ENCODE measurements around the gene NAV3.

The NAV3 gene

DNA sequence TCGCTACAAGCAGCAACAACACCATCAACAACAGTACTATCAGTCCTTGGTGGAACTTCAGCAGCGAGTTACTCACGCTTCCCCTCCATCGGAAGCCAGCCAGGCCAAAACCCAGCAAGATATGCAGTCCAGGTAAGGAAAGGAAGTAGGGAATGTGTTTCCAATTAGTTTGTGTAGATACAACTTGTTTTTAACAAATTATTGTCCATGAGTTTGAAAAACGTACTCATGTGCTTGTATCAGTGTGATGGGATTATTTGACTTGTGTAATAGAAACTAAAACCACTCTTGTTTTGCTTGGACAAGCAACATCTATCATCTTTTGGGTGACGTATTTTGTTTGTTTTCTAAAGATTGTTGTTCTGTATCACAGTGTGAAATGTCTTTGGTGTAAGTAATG, 137.9 kb downstream of the NAV3 start:
- no peak overlapping the region for H3K4me2 ChIP-seq (ENCODE audit: low read depth, low read length)
- H2AFZ ChIP-seq (ENCODE audit: low read length): no peak overlapping the region
- no peak overlapping the region for H3K4me3 ChIP-seq (ENCODE audit: low read length)
- no peaks in the 10 kb centered on the region for H3K9me3 ChIP-seq (replicated peaks; ENCODE audit: insufficient read depth, low read length)
- no peaks in the 10 kb centered on the region for H3K9me2 ChIP-seq (replicated peaks; ENCODE audit: insufficient read depth, low read length)
- no peaks in the 10 kb centered on the region for H3K36me3 ChIP-seq (replicated peaks; ENCODE audit: insufficient read depth, low read length)
- no peak for DNase-seq
- no peak for TF ChIP-seq EZH2phosphoT487 (IDR thresholded peaks at IDR 0.05; ENCODE audit: low read length)
- TF ChIP-seq EZH2 (optimal IDR thresholded peaks at IDR 0.05; ENCODE audit: low read depth, low read length): no peak
- TF ChIP-seq, protein P1, sequence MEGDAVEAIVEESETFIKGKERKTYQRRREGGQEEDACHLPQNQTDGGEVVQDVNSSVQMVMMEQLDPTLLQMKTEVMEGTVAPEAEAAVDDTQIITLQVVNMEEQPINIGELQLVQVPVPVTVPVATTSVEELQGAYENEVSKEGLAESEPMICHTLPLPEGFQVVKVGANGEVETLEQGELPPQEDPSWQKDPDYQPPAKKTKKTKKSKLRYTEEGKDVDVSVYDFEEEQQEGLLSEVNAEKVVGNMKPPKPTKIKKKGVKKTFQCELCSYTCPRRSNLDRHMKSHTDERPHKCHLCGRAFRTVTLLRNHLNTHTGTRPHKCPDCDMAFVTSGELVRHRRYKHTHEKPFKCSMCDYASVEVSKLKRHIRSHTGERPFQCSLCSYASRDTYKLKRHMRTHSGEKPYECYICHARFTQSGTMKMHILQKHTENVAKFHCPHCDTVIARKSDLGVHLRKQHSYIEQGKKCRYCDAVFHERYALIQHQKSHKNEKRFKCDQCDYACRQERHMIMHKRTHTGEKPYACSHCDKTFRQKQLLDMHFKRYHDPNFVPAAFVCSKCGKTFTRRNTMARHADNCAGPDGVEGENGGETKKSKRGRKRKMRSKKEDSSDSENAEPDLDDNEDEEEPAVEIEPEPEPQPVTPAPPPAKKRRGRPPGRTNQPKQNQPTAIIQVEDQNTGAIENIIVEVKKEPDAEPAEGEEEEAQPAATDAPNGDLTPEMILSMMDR (IDR thresholded peaks at IDR 0.05; ENCODE audit: low read length): no peak
- H3K9ac ChIP-seq (ENCODE audit: low read length): no peak overlapping the region
- no peaks in the 10 kb centered on the region for H3K27me3 ChIP-seq (replicated peaks; ENCODE audit: insufficient read depth, low read length)
- H3K4me1 ChIP-seq (ENCODE audit: low read length): no peaks in the 10 kb centered on the region
- H3F3A ChIP-seq (ENCODE audit: insufficient read depth, low read length): no peaks in the 10 kb centered on the region
- H4K20me1 ChIP-seq (ENCODE audit: insufficient read depth, low read length): no peaks in the 10 kb centered on the region
- no peak overlapping the region for H3K27ac ChIP-seq (ENCODE audit: low read length)
- H3K79me2 ChIP-seq (ENCODE audit: low read length): no peaks in the 10 kb centered on the region

DNA sequence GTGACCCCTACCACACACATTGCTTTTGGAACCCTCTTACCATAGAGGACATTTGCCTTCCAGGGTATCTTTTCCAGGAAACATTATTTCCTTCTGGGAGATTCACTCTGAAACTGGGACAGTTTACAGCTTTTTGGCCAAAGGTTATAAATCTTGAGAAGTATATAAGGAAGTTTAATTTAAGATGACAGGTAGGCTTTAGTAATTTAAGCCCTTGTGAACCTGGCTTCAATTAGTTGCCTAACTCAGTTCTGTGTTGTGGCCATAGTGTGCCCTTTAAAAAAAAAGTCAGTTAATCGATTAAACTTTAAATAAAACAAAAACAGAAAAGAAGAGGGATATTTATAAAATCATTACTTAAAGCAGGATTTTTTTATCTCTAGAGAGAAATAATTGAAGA, 142.9 kb downstream of the NAV3 start:
- no peaks in the 10 kb centered on the region for H4K20me1 ChIP-seq (ENCODE audit: insufficient read depth, low read length)

DNA sequence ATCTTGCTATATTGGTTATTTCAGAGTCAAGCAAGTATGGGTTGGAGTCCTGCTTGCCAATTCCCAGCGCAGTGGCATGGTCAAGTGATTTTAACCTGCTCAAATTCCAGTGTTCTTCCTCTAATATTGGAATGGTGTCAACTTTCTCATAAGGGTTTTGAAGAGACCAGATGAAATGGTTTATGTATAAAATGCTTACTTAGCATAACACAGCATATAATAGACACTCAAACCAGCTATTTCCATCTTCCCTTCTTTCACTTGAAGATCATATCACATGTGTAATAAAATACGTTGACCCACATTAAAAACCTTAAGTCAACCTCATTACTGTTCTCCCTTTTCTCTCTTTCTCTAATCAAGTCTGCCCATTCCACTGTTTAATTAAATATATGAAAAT, 144.0 kb downstream of the NAV3 start:
- Histone ChIP-seq H3K79me2 (ENCODE audit: low read length) (no peaks in the 10 kb centered on the region), H4K20me1 (ENCODE audit: insufficient read depth, low read length) (no peaks in the 10 kb centered on the region)

More for the DNA sequence above, 142.9 kb downstream of the NAV3 start:
- Histone ChIP-seq H3F3A (ENCODE audit: insufficient read depth, low read length) (no peaks in the 10 kb centered on the region), H3K9ac (ENCODE audit: low read length) (no peak overlapping the region), H3K4me3 (ENCODE audit: low read length) (no peak overlapping the region), H3K9me2 (replicated peaks; ENCODE audit: insufficient read depth, low read length) (no peaks in the 10 kb centered on the region), H3K27me3 (replicated peaks; ENCODE audit: insufficient read depth, low read length) (no peaks in the 10 kb centered on the region), H3K4me2 (ENCODE audit: low read depth, low read length) (no peak overlapping the region), H3K27ac (ENCODE audit: low read length) (no peak overlapping the region), H3K79me2 (ENCODE audit: low read length) (no peaks in the 10 kb centered on the region), H2AFZ (ENCODE audit: low read length) (no peak overlapping the region), H3K36me3 (replicated peaks; ENCODE audit: insufficient read depth, low read length) (no peaks in the 10 kb centered on the region), H3K4me1 (ENCODE audit: low read length) (no peaks in the 10 kb centered on the region), H3K9me3 (replicated peaks; ENCODE audit: insufficient read depth, low read length) (no peaks in the 10 kb centered on the region)
- TF ChIP-seq EZH2 (optimal IDR thresholded peaks at IDR 0.05; ENCODE audit: low read depth, low read length) (no peak), EZH2phosphoT487 (IDR thresholded peaks at IDR 0.05; ENCODE audit: low read length) (no peak)
- TF ChIP-seq, protein P1 (IDR thresholded peaks at IDR 0.05; ENCODE audit: low read length): no peak
- no peak for DNase-seq

More for the DNA sequence above, 144.0 kb downstream of the NAV3 start:
- no peak for DNase-seq
- Histone ChIP-seq H3K36me3 (replicated peaks; ENCODE audit: insufficient read depth, low read length) (no peaks in the 10 kb centered on the region), H3K9ac (ENCODE audit: low read length) (no peak overlapping the region), H3K4me1 (ENCODE audit: low read length) (no peaks in the 10 kb centered on the region), H3K27me3 (replicated peaks; ENCODE audit: insufficient read depth, low read length) (no peaks in the 10 kb centered on the region), H3K27ac (ENCODE audit: low read length) (no peak overlapping the region), H3K9me3 (replicated peaks; ENCODE audit: insufficient read depth, low read length) (no peaks in the 10 kb centered on the region), H3K4me2 (ENCODE audit: low read depth, low read length) (no peak overlapping the region), H3K9me2 (replicated peaks; ENCODE audit: insufficient read depth, low read length) (no peaks in the 10 kb centered on the region), H3F3A (ENCODE audit: insufficient read depth, low read length) (no peaks in the 10 kb centered on the region), H2AFZ (ENCODE audit: low read length) (no peak overlapping the region), H3K4me3 (ENCODE audit: low read length) (no peak overlapping the region)
- TF ChIP-seq EZH2phosphoT487 (IDR thresholded peaks at IDR 0.05; ENCODE audit: low read length) (no peak), EZH2 (optimal IDR thresholded peaks at IDR 0.05; ENCODE audit: low read depth, low read length) (no peak)
- TF ChIP-seq, protein P1 (IDR thresholded peaks at IDR 0.05; ENCODE audit: low read length): no peak
